ENCODE measurements around the gene ZMIZ2.
"Not testable (repeated sequence)": the region's sequence is repeated elsewhere in the genome, so short reads cannot be mapped to it uniquely, and the experiment has no call there.

DNA sequence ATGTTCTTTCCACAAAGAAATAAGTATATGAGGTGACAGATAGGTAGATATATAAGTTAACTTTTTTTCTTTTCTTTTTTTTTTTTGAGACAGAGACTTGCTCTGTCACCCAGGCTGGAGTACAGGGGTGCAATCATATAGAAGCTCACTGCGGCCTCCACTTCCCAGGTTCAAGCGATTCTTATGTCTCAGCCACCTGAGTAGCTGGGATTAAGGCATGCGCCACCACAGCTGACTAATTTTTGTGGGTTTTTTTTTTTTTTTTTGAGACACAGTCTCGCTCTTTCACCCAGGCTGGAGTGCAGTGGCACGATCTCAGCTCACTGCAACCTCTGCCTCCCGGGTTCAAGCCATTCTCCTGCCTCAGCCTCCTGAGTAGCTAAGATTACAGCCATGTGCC, 15.7 kb upstream of the ZMIZ2 start:
- TF ChIP-seq, protein P1, sequence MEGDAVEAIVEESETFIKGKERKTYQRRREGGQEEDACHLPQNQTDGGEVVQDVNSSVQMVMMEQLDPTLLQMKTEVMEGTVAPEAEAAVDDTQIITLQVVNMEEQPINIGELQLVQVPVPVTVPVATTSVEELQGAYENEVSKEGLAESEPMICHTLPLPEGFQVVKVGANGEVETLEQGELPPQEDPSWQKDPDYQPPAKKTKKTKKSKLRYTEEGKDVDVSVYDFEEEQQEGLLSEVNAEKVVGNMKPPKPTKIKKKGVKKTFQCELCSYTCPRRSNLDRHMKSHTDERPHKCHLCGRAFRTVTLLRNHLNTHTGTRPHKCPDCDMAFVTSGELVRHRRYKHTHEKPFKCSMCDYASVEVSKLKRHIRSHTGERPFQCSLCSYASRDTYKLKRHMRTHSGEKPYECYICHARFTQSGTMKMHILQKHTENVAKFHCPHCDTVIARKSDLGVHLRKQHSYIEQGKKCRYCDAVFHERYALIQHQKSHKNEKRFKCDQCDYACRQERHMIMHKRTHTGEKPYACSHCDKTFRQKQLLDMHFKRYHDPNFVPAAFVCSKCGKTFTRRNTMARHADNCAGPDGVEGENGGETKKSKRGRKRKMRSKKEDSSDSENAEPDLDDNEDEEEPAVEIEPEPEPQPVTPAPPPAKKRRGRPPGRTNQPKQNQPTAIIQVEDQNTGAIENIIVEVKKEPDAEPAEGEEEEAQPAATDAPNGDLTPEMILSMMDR (IDR thresholded peaks at IDR 0.05; ENCODE audit: insufficient read depth, low read depth, low read length), result not testable (repeated sequence)
- TF ChIP-seq EZH2 (IDR thresholded peaks at IDR 0.05; ENCODE audit: insufficient read depth, low read length), result not testable (repeated sequence)
